WERI-Rb-1 (cell line): Measurements from ENCODE around the gene MTRR.

Source experiments
- DNase-seq: peaks from one replicate; pipeline ENCODE4 v3.0.0-alpha.2; 2020
- H3K27ac ChIP-seq: fragments of 250-450 bp; sonication (Bioruptor Pico); 2 replicates; pipeline ENCODE4 v1.5.1; 2020; ENCODE audit warnings: mild to moderate bottlenecking, moderate library complexity
- H3K27me3 ChIP-seq: fragments of 250-450 bp; sonication (Bioruptor Pico); 2 replicates; pipeline ENCODE4 v1.5.1; 2021; ENCODE audit warnings: mild to moderate bottlenecking, low read depth, moderate library complexity; ENCODE audit not compliant: insufficient read depth, severe bottlenecking
- H3K36me3 ChIP-seq: fragments of 250-450 bp; sonication (Bioruptor Pico); 2 replicates; pipeline ENCODE4 v1.5.1; 2020; ENCODE audit warnings: mild to moderate bottlenecking, moderate library complexity
- H3K4me3 ChIP-seq: 2 replicates; pipeline ENCODE4 v1.5.1; 2011; ENCODE audit warnings: low read depth, mild to moderate bottlenecking, control low read depth, low read length
- H3K9me3 ChIP-seq: fragments of 250-450 bp; sonication (Bioruptor Pico); 2 replicates; pipeline ENCODE4 v1.5.1; 2021; ENCODE audit warnings: mild to moderate bottlenecking, moderate library complexity; ENCODE audit not compliant: severe bottlenecking
- TF ChIP-seq, protein P1 (sequence below): IDR thresholded peaks from 2 replicates; pipeline ENCODE4 v1.5.1; 2011; ENCODE audit warnings: low read depth, mild to moderate bottlenecking, control low read depth, inconsistent platforms, low read length

Gene MTRR

DNA sequence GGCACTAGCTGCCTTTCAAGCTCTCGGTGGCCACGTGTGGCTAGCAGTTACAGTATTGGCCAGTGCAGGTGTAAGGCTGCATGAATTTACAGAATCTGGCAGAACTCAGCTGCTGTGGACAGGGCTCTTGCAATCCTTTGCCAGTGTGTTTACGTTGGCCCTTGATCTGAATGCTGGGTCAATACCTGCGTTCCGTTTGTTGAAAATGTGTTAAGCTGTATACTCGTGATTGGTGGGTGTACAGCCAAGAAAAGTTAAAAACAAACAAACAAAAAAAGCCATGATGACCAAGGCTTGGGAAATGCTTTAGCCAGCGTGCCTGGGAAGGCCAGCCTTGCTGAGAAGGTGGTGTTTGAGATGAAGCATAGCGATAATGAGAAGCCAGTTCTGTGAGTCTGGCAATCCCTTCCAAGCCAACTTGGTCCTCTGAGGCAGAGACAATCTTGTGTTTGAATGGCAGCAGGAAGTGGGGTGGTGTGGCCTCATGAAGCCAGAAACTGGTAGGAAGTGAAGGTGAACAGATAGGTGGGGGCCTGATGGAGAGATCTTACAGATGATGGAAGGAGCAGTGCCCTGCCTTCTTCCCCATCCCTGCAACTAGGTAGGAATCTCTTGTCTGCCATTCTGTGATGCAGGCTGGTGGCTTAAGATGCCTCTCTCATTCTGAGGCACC lies 17.2 kb upstream of the MTRR start:
- no peaks in the 10 kb centered on the region for H3K9me3 ChIP-seq
- no peak overlapping the region for H3K27ac ChIP-seq
- TF ChIP-seq, protein P1, sequence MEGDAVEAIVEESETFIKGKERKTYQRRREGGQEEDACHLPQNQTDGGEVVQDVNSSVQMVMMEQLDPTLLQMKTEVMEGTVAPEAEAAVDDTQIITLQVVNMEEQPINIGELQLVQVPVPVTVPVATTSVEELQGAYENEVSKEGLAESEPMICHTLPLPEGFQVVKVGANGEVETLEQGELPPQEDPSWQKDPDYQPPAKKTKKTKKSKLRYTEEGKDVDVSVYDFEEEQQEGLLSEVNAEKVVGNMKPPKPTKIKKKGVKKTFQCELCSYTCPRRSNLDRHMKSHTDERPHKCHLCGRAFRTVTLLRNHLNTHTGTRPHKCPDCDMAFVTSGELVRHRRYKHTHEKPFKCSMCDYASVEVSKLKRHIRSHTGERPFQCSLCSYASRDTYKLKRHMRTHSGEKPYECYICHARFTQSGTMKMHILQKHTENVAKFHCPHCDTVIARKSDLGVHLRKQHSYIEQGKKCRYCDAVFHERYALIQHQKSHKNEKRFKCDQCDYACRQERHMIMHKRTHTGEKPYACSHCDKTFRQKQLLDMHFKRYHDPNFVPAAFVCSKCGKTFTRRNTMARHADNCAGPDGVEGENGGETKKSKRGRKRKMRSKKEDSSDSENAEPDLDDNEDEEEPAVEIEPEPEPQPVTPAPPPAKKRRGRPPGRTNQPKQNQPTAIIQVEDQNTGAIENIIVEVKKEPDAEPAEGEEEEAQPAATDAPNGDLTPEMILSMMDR = no peak
- H3K36me3 ChIP-seq = no peaks in the 10 kb centered on the region
- no peaks in the 10 kb centered on the region for H3K27me3 ChIP-seq
- H3K4me3 ChIP-seq = no peak overlapping the region
- no peak for DNase-seq

DNA sequence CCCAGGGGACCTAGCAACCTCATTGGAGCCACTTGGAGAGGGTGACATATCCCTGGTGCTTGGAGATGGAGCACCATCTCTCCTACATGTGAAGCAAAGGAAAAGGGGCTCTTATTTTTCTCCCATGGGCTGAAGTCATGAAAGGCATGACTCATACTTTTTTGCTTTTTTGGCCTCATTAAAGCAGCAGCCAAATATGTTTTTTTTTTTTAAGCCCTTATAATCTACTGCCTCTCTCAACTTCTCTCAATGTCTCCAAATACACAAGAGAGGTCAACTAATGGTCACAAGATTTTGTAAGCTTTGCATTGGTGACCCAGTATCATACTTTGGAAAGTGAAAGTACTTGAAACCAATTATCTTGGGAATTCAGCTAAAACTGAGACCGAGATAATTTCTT lies 16.4 kb upstream of the MTRR start:
- Histone ChIP-seq H3K4me3 (no peak overlapping the region), H3K27ac (no peak overlapping the region), H3K27me3 (no peaks in the 10 kb centered on the region), H3K9me3 (no peaks in the 10 kb centered on the region), H3K36me3 (no peaks in the 10 kb centered on the region)
- no peak for DNase-seq
- TF ChIP-seq, protein P1 = no peak

DNA sequence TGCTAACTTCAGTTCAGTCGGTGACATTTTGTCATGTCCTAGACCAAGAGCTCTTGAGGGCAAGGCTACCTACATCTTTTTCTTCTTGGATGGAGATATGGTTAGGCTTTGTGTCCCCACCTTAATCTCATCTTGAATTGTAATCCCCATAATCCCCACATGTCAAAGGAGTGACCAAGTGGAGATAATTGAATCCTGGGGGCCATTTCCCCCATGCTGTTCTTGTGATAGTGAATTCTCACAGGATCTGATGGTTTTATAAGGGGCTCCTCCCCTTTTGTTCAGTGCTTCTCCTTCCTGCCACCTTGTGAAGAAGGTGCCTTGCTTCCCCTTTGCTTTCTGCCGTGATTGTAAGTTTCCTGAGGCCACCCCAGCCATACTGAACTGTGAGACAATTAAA lies 16.0 kb upstream of the MTRR start:
- H3K36me3 ChIP-seq = peaks cover 1% of the 10 kb centered on the region; the same call in 1 of the 2 replicates
- DNase-seq = no peak
- TF ChIP-seq, protein P1 = no peak
- no peaks in the 10 kb centered on the region for H3K27me3 ChIP-seq
- no peak overlapping the region for H3K4me3 ChIP-seq
- no peak overlapping the region for H3K27ac ChIP-seq
- H3K9me3 ChIP-seq = no peaks in the 10 kb centered on the region

DNA sequence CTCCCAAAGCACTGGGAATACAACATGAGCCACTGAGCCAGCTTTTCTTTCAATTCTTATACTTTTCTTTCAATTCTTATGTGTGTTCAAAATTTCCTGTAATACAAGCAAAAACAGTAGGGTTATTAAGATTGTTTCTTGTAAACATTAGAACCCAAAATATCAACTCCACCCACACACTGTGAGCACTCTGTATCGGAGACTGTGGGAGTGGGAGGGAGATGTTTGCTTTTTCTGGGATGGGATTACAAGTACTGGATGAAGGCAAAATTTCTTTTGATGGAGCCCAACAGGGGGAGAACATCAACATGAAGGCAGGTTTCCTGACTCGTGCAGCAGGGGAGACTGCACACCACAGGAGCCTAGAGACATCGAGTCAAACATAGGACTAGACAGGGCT lies 13.3 kb upstream of the MTRR start:
- Histone ChIP-seq H3K36me3 (peaks cover 28% of the 10 kb centered on the region), H3K27ac (no peak overlapping the region), H3K9me3 (no peaks in the 10 kb centered on the region), H3K4me3 (no peak overlapping the region), H3K27me3 (no peaks in the 10 kb centered on the region)
- TF ChIP-seq, protein P1 = no peak
- no peak for DNase-seq

DNA sequence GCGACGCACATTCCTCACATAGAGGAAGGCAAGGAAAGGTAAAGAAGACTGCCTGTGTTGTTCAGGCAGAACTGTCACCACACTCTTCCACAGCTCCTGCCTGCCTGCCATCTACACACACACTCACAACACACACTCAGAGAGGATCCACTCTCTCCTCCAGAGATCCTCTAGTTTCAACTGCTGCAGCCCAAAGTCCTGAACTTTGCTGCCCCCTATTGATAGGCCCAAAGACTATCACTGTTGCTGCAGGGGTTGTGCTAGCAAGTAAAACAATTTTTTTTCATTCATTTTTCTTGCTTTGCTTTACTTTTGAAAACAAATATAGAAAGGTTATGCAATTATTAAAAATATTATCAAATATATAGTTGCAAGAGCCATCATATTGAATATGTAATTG lies 12.1 kb upstream of the MTRR start:
- Histone ChIP-seq H3K27ac (no peak overlapping the region), H3K9me3 (no peaks in the 10 kb centered on the region), H3K36me3 (peaks cover 40% of the 10 kb centered on the region), H3K27me3 (no peaks in the 10 kb centered on the region), H3K4me3 (no peak overlapping the region)
- peak; percentile 76 for DNase-seq
- TF ChIP-seq, protein P1 = peak; percentile 93

DNA sequence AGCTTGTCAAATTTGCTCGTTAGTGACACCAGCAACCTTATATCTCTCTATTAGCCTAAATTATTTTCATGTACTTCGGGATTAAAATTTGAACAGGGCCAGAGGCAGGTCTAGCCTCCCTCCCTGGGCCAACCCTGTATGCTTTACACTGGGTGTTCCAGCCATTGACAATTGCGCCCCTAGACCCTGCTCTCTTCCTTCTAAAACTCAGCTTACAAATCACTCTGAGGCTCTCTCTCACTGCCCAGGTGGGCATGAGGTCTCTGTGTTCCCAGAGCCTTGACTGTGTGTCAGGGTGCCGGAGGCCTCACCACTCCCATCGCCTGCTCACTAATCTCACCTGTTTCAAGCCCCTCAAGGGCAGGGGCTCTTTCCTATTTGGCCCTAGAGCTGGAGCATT lies 11.6 kb upstream of the MTRR start:
- TF ChIP-seq, protein P1 = no peak
- DNase-seq = no peak
- H3K27ac ChIP-seq = no peak overlapping the region
- no peak overlapping the region for H3K4me3 ChIP-seq
- H3K36me3 ChIP-seq = peaks cover 45% of the 10 kb centered on the region
- H3K27me3 ChIP-seq = no peaks in the 10 kb centered on the region
- no peaks in the 10 kb centered on the region for H3K9me3 ChIP-seq
